Kidney glomerular epithelial cell (primary cell): ENCODE data around the gene ECD.
"Not testable (repeated sequence)": the region's sequence is repeated elsewhere in the genome, so short reads cannot be mapped to it uniquely, and the experiment has no call there.

Experiments
- DNase-seq: peaks from one replicate; lab custom pipeline; 2025; lab: John Stamatoyannopoulos, UW

The ECD gene

GRCh38 chr10:73159038-73159648 lies 8.7 kb downstream of the ECD start:
- peak; percentile 65 for DNase-seq

- no peak for DNase-seq
These were observed 11.8 kb downstream of the ECD start for GRCh38 chr10:73156054-73156453.

GRCh38 chr10:73152009-73152408 lies 15.8 kb downstream of the ECD start:
- no peak for DNase-seq

GRCh38 chr10:73150633-73151413 lies 17.0 kb downstream of the ECD start:
- not testable (repeated sequence) for DNase-seq

GRCh38 chr10:73141603-73142002 lies 26.2 kb downstream of the ECD start:
- DNase-seq: no peak

GRCh38 chr10:73139251-73139650 lies 28.6 kb downstream of the ECD start:
- no peak for DNase-seq

- DNase-seq: no peak
These were observed 31.2 kb downstream of the ECD start for GRCh38 chr10:73136627-73137026.

- DNase-seq: no peak
These were observed 33.1 kb downstream of the ECD start for GRCh38 chr10:73134727-73135126.

GRCh38 chr10:73131913-73132686 lies 35.7 kb downstream of the ECD start:
- no peak for DNase-seq

GRCh38 chr10:73131301-73131700 lies 36.5 kb downstream of the ECD start:
- DNase-seq: no peak

GRCh38 chr10:73126343-73126742 lies 41.5 kb downstream of the ECD start:
- DNase-seq: no peak

- DNase-seq: no peak
These were observed 47.9 kb downstream of the ECD start for GRCh38 chr10:73119952-73120351.

- DNase-seq: no peak
These were observed 48.4 kb downstream of the ECD start for GRCh38 chr10:73119457-73119856.

- DNase-seq: peak; percentile 12
These were observed 49.6 kb downstream of the ECD start for GRCh38 chr10:73117976-73118743.

GRCh38 chr10:73116017-73116416 lies 51.8 kb downstream of the ECD start:
- DNase-seq: no peak

- DNase-seq: no peak
These were observed 54.3 kb downstream of the ECD start for GRCh38 chr10:73113551-73113950.

GRCh38 chr10:73112032-73112431 lies 55.8 kb downstream of the ECD start:
- not testable (repeated sequence) for DNase-seq

GRCh38 chr10:73110345-73110849 lies 57.4 kb downstream of the ECD start, which contains the start of gene NUDT13:
Gene NUDT13 (plus strand): TSS chr10:73110455. CDS start chr10:73114366, 3,911 bp downstream.
- peak; percentile 82 for DNase-seq

GRCh38 chr10:73109248-73109652 lies 58.6 kb downstream of the ECD start:
- not testable (repeated sequence) for DNase-seq

- no peak for DNase-seq
These were observed 61.5 kb downstream of the ECD start for GRCh38 chr10:73106301-73106700.

- no peak for DNase-seq
These were observed 68.7 kb downstream of the ECD start for GRCh38 chr10:73099141-73099540.

- DNase-seq: no peak
These were observed 70.5 kb downstream of the ECD start for GRCh38 chr10:73097305-73097670.
